Measurements from ENCODE around the gene UBE2J2. TPM values are rescaled to one million over a fixed set of nuclear protein-coding genes. Genes with fewer than 3 reads are reported as not detected.
A peak's percentile ranks its signal among the peaks of the same experiment; 100 is the strongest.

The UBE2J2 gene
- total RNA-seq, 1 donor from 2014 or later = 65.1 TPM

DNA sequence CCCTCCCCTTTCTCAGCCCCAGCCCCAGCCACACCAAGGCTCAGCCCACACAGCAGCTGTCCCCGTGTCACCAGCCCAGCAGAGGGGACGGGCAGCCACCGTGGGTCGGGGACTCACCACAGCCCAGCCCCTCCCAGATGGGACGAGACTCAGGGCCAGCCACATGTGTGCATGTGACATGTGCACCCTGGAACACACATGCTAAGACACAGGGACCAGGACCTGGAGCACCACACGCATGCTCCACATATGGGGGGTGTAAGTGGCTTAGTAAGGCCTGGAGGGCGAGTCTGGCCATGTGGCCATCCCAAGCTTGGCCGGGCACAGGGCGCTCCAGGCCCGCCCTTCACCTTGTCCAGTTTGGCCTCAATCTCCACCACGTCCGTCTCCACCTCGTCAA lies 30.1 kb upstream of the UBE2J2 start:
- no peak for DNase-seq (ENCODE audit: low read depth)
- Histone ChIP-seq H3K4me3 (ENCODE audit: low read depth, low read length) (no peak overlapping the region), H3K27me3 (ENCODE audit: control insufficient read depth, insufficient read depth, low read length) (no peaks in the 10 kb centered on the region), H3K36me3 (ENCODE audit: control insufficient read depth, insufficient read depth, low read length) (no peaks in the 10 kb centered on the region)
- TF ChIP-seq, protein P1, sequence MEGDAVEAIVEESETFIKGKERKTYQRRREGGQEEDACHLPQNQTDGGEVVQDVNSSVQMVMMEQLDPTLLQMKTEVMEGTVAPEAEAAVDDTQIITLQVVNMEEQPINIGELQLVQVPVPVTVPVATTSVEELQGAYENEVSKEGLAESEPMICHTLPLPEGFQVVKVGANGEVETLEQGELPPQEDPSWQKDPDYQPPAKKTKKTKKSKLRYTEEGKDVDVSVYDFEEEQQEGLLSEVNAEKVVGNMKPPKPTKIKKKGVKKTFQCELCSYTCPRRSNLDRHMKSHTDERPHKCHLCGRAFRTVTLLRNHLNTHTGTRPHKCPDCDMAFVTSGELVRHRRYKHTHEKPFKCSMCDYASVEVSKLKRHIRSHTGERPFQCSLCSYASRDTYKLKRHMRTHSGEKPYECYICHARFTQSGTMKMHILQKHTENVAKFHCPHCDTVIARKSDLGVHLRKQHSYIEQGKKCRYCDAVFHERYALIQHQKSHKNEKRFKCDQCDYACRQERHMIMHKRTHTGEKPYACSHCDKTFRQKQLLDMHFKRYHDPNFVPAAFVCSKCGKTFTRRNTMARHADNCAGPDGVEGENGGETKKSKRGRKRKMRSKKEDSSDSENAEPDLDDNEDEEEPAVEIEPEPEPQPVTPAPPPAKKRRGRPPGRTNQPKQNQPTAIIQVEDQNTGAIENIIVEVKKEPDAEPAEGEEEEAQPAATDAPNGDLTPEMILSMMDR (IDR thresholded peaks at IDR 0.05; ENCODE audit: insufficient read depth, low read length, poor library complexity, severe bottlenecking) = no peak

DNA sequence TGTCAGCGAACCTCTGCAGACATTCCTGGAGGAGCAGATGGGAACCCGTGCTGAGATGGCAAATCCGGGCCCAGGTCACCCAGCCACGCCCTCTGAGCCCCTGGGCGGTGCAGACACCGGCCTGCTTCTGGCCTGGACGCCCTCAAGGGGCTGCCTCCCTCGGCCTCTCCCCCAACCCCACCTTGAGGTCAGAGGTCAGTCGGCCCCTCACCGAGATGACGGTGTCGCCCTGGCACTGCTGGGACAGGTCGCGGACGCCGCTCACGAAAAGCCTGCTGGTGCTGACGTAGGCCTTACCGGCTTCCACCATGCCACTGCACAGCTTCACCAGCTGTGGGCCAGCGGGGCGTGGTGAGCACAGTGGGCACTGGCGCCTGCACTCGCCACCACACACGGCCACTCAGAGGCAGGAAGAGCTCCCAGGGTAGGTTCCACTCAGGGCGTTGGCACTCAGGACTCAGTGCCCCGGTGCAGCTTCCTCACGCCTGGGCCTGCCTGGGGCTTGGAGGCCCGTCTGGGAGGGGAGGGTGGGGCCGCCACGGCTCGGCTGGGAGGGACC lies 29.4 kb upstream of the UBE2J2 start:
- Histone ChIP-seq H3K4me3 (ENCODE audit: low read depth, low read length) (no peak overlapping the region), H3K27me3 (ENCODE audit: control insufficient read depth, insufficient read depth, low read length) (no peaks in the 10 kb centered on the region), H3K36me3 (ENCODE audit: control insufficient read depth, insufficient read depth, low read length) (no peaks in the 10 kb centered on the region)
- TF ChIP-seq, protein P1 (IDR thresholded peaks at IDR 0.05; ENCODE audit: insufficient read depth, low read length, poor library complexity, severe bottlenecking) = no peak
- no peak for DNase-seq (ENCODE audit: low read depth)

DNA sequence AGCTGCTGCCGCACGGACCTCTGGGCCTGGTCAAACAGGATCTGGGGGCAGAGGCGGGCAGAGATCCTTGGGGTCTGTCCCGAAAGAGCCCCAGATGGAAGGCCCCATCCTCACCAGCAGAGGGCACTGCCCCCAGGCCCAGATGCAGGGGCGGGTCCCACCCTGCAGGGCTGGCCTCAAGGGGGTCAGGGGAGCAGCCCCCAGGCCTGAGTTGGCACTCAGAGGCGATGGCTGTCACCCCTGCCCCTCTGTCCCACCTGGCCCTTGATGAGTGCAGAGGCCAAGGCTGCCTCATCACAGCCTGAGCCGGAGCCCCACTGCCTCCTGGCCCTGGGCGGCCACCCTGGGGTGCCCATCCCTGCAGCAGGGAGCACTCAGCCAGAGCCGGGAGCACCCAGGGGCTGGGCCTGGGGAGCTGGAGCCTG lies 28.4 kb upstream of the UBE2J2 start:
- Histone ChIP-seq H3K4me3 (ENCODE audit: low read depth, low read length) (no peak overlapping the region), H3K27me3 (ENCODE audit: control insufficient read depth, insufficient read depth, low read length) (no peaks in the 10 kb centered on the region), H3K36me3 (ENCODE audit: control insufficient read depth, insufficient read depth, low read length) (no peaks in the 10 kb centered on the region)
- DNase-seq (ENCODE audit: low read depth) = no peak
- TF ChIP-seq, protein P1 (IDR thresholded peaks at IDR 0.05; ENCODE audit: insufficient read depth, low read length, poor library complexity, severe bottlenecking) = peak; percentile 51

DNA sequence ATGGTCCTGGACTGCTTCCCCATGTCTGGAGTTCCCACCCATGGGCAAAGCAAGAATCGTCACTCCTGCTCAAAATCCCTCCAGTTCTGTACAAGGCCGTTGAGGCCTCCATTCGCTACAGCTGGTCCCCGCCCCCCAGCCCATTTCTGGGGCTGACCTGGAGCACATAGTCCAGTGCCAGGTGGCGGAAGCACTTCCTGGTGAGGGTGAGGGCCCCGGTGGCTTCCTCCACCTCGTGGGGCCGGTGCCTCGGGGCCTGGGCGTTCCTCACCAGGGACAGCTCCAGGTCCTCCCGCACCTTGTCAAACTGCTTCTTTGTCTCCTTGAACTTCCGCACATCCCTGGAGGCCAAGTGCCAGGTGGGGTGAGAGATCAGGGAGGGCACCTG lies 26.7 kb upstream of the UBE2J2 start:
- no peaks in the 10 kb centered on the region for H3K27me3 ChIP-seq (ENCODE audit: control insufficient read depth, insufficient read depth, low read length)
- H3K4me3 ChIP-seq (ENCODE audit: low read depth, low read length) = no peak overlapping the region
- no peak for DNase-seq (ENCODE audit: low read depth)
- TF ChIP-seq, protein P1 (IDR thresholded peaks at IDR 0.05; ENCODE audit: insufficient read depth, low read length, poor library complexity, severe bottlenecking) = no peak
- H3K36me3 ChIP-seq (ENCODE audit: control insufficient read depth, insufficient read depth, low read length) = no peaks in the 10 kb centered on the region

DNA sequence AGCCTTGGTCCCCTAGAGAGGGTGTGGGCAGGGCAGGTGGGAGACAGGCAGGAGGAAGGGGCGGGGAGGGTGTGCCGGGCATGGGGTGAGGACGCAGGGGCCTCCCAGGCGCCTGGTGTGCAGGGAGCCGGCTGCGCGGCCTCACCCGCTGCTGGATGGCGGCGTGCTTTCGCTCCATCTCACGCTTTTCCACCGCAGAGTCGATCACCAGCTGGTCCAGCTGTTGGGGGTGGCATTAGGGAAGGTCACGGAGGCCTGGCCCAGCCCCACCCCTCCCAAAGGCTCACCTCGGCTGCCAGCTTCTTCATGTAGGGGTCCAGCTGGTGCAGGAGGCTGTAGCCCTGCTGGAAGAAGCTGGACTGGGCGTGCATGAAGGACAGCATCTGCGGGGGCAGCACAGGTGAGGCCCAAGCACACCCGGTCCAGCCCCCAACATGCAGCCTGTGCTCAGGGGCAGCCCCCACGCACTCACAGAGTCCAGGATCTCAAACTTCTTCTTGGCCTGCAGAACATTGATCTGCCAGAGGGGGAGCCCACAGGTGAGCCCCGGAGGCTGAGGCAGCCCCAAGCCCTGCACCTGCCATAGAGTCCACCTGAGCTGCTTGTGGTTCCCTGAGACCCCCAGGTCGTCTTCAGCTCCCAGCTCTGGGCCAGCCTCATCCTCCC lies 26.2 kb upstream of the UBE2J2 start:
- TF ChIP-seq, protein P1 (IDR thresholded peaks at IDR 0.05; ENCODE audit: insufficient read depth, low read length, poor library complexity, severe bottlenecking) = peak; percentile 45
- H3K36me3 ChIP-seq (ENCODE audit: control insufficient read depth, insufficient read depth, low read length) = no peaks in the 10 kb centered on the region
- DNase-seq (ENCODE audit: low read depth) = no peak
- no peak overlapping the region for H3K4me3 ChIP-seq (ENCODE audit: low read depth, low read length)
- no peaks in the 10 kb centered on the region for H3K27me3 ChIP-seq (ENCODE audit: control insufficient read depth, insufficient read depth, low read length)

Measured in kidney epithelial cell (primary cell).